Fibroblast of upper back skin (primary cell): ENCODE measurements around the gene CASP8.
"Not testable (repeated sequence)": the region's sequence is repeated elsewhere in the genome, so short reads cannot be mapped to it uniquely, and the experiment has no call there.

Source experiments
- DNase-seq: peaks from one replicate; pipeline ENCODE4 v3.0.0-alpha.2; 2013

The CASP8 gene

GRCh38 chr2:201260302-201260800 is at the start of gene CASP8:
TSS of gene CASP8 (plus strand) at chr2:201260536. CDS start at chr2:201266487, 5,951 bp downstream.
- peak; percentile 41 for DNase-seq

DNA sequence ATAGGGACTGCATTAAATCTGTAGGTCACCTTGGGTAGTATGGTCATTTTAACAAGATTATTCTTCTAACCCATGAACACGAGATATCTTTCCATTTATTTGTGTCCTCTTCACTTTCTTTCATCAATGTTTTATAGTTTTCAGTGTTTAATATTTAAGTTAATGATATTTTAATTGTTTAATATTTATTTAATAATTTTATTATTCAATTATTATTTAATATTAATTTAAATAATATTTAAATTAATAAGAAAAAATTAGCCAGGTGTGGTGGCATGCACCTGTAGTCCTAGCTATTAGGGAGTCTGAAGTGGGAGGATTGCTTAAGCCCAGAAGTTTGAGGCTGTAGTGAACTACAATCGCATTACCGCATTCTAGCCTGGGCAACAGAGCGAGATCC is 44.4 kb upstream of the CASP8 start:
- DNase-seq: no peak

- DNase-seq: no peak
Observed at GRCh38 chr2:201216918-201217317, 43.4 kb upstream of the CASP8 start.

DNA sequence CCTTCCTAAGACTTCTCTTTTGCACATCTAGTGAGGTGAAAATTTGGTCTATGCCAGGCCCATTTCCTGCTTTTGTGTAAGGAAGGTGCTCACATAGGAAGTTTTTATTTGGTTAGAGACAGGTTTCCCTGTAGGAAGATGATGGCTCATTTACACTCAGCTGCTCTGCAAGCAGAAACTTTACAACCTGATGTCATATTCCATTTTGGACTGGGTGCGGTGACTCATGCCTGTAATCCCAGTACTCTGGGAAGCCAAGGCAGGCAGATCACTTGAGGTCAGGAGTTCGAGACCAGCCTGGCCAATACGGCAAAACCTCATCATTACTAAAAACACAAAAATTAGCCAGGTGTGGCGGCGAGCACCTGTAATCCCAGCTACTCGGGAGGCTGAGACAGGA is 41.6 kb upstream of the CASP8 start:
- no peak for DNase-seq

- no peak for DNase-seq
Observed at GRCh38 chr2:201219328-201220096, 40.8 kb upstream of the CASP8 start.

DNA sequence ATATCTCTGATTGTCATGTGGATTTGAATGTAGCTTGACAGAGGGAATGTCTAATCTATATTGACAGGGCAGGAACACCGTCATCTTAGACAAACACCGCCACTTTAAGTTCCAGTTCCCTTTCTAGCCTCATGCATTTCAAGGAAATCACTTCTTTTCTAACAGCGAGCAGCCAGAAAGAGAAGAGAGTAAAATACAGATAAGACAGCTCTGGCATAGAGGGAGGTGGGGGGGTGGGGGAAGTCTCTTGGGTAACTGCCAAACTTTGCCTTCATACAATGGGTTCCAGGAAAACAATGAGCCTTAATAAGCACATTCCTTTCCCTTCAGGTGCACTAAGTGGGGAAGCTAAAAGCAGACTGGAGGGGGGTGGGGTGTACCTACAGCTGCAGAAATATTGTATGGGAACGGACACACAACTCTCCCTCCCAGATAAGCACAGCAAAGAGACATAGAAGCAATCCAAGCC is 40.2 kb upstream of the CASP8 start:
- DNase-seq: no peak

DNA sequence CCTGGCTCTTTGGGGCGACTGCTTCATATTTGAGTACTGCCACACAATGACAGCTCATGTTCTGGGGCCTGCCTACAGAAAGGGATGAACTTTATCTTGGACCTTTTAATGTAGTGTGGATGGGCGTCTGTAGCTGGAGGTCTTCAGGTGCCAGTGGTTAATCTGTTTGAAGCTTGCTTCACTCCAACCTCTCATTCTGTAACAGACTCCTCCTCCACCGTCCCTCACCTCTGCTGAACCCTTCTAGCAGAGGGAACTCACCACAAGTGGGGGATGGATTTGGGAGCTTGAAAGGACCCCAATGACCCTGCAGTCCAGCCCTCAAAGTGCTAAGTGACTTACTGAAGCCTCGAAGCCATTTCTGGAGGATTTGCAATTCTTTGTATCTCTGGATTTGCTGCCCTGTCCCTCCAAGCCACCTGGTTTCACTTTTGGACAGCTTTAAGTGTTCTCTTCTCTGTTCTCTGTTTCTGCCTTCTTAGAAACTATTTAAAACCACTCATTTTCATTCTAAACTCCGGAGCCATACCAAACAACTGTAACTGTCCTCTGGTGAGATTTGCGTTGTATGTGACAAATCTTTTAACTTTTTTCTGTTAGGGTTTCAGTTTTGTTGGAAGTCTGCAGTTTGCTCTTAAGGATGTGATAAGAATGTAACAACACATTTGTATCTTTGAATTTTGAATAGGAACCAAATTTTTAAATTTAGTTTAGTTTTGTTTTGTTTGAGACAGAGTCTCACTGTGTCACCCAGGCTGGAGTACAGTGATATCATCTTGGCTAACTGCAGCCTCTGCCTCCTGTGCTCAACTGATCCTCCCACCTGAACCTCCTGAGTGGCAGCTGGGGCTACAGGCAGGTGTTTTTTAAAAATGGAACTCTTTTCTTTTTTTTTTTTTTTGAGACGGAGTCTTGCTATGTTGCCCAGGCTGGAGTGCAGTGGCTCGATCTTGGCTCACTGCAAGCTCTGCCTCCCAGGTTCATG is 37.0 kb upstream of the CASP8 start:
- no peak for DNase-seq

- no peak for DNase-seq
Observed at GRCh38 chr2:201228271-201228911, 31.9 kb upstream of the CASP8 start.

DNA sequence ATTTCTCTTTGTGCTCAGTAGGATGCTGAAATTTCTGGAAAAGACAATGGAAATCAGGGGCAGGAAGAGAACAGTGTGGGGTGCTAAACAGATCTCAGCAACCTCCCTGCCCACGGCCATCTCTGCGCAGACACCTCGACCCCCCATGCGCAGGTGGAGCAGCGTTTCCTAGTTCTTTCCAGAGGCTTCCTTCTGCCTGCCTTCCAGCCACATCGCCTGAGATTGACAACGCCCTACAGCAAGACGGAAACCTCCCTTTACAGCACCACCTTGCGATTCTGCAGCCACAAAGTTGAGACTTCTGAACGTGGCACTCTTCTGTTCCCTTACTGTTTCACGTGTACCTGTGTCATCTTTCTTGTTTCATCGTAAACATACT is 31.4 kb upstream of the CASP8 start:
- no peak for DNase-seq

DNA sequence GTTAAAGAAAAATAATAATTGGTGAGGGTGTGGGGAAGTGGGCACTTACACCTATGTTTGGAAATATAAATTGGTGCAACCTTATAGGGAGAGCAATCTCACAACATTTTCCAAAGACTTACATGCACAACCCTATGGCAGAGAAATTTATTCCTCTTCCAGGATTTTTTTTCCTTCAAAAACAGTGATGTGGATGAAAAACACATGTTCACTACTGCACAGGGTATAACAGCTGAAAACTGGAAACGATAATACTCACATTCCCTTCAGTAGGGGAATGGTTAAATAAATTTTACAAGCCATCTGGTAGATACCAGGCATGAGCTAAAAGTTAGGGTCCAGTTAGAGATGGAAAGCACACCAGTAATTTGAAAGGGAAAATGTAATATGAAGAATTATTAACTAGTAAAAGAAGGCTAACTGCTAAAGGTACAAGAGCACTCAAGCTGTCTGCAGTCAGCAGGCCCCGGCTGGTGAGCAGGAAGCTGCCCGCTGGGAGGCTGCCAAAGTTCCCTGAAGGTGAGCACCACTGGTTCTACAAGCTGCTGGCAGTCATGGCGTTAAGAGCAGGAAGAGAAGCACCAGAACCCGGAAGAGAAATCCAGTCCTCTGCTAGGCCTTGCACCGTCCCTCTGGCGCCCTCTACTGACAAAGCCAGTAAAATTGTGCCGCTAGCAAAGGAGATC is 28.4 kb upstream of the CASP8 start:
- peak; percentile 91 for DNase-seq

DNA sequence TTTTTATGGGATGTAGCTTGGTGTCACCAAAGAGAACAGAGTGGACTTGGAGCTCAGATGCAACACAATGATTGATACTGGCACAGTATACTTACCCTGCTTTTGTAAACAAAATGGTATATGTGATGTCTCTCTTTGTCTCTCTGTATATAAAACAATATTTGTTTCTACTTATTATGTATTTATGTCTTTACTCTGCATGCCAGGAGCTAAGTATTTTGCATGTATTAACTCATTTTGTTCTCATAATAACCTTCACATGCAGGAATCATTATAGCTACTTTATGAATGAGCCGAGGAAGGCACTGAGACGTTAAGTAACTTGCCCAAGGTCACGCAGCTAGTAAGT is 27.9 kb upstream of the CASP8 start:
- DNase-seq: no peak

GRCh38 chr2:201233192-201233811 is 27.0 kb upstream of the CASP8 start:
- DNase-seq: peak; percentile 26

- DNase-seq: no peak
Observed at GRCh38 chr2:201233812-201234662, 26.3 kb upstream of the CASP8 start.

DNA sequence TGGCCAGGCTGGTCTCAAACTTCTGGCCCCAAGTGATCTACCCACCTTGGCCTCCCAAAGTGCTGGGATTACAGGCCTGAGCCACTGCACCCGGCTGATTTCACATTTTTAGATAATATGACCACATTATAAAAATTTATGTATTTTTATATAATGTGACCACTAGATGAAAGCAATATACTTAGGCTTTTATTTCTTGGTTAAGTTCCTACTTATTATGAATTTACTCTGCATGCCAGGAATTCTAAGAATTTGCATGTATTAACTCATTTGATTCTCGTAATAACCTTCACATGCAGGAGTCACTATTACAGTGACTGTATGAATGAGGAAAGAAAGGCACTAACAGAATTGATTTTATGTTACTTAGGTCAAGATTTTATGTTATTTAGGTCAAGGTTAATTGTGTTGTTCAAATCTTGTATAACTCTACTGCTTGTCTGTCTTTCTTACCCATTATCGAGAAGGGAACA is 25.6 kb upstream of the CASP8 start:
- peak; percentile 38 for DNase-seq

GRCh38 chr2:201235860-201236811 is 24.2 kb upstream of the CASP8 start:
- peak; percentile 84 for DNase-seq

- DNase-seq: peak; percentile 29
Observed at GRCh38 chr2:201237486-201238123, 22.7 kb upstream of the CASP8 start.

- not testable (repeated sequence) for DNase-seq
Observed at GRCh38 chr2:201239167-201239935, 21.0 kb upstream of the CASP8 start.

GRCh38 chr2:201242571-201243277 is 17.6 kb upstream of the CASP8 start:
- no peak for DNase-seq
